Activated T-cell treated with anti-CD3 and anti-CD28 coated beads, Interleukin-2, amount 50 U/mL, for 4 hours (primary cell): ENCODE measurements around the gene EYS. TPM values are rescaled to one million over a fixed set of nuclear protein-coding genes. Genes with fewer than 3 reads are reported as not detected.
"Not testable (repeated sequence)": the region's sequence is repeated elsewhere in the genome, so short reads cannot be mapped to it uniquely, and the experiment has no call there.

Experiments used
- ATAC-seq, 2 donors: fragments of 200-7000 bp; cut with Tn5 transposase; one replicate each; pipeline ENCODE4 v1.10.0; 2021
- DNase-seq: peaks from one replicate; pipeline ENCODE4 v3.0.0-alpha.2; 2020
- H3K27me3 Mint-ChIP-seq: one replicate; pipeline ENCODE4 v1.8.0; 2021; ENCODE audit warnings: low read depth, mixed read lengths
- H3K36me3 Mint-ChIP-seq: one replicate; pipeline ENCODE4 v1.8.0; 2022; ENCODE audit warnings: mixed read lengths; ENCODE audit not compliant: insufficient read depth
- H3K4me1 Mint-ChIP-seq: one replicate; pipeline ENCODE4 v1.8.0; 2021; ENCODE audit warnings: low read depth, mixed read lengths
- H3K4me3 Mint-ChIP-seq: one replicate; pipeline ENCODE4 v1.8.0; 2021; ENCODE audit warnings: mild to moderate bottlenecking, moderate library complexity, mixed read lengths
- H3K9me3 Mint-ChIP-seq: one replicate; pipeline ENCODE4 v1.8.0; 2021; ENCODE audit warnings: mixed read lengths
- total RNA-seq, 3 donors: library from RNA; stranded (reverse); gene quantifications; one replicate each; pipeline ENCODE4 v1.2.1, GENCODE V29; 2021

Gene EYS
- total RNA-seq, 3 donors from 2014 or later = not detected

GRCh38 chr6:63941747-63942470 lies 1765.1 kb downstream of the EYS start:
- no peaks in the 10 kb centered on the region for H3K4me1 Mint-ChIP-seq
- H3K4me3 Mint-ChIP-seq = no peak overlapping the region
- no peaks in the 10 kb centered on the region for H3K36me3 Mint-ChIP-seq
- ATAC-seq (no peak), DNase-seq (no peak)
- H3K9me3 Mint-ChIP-seq = peaks cover 3% of the 10 kb centered on the region
- no peaks in the 10 kb centered on the region for H3K27me3 Mint-ChIP-seq

GRCh38 chr6:63940056-63940455 lies 1767.0 kb downstream of the EYS start:
- H3K9me3 Mint-ChIP-seq = peaks cover 2% of the 10 kb centered on the region
- no peaks in the 10 kb centered on the region for H3K27me3 Mint-ChIP-seq
- no peaks in the 10 kb centered on the region for H3K36me3 Mint-ChIP-seq
- H3K4me3 Mint-ChIP-seq = no peak overlapping the region
- H3K4me1 Mint-ChIP-seq = no peaks in the 10 kb centered on the region
- no peak for ATAC-seq
- no peak for DNase-seq

GRCh38 chr6:63936399-63936798 lies 1770.6 kb downstream of the EYS start:
- no peaks in the 10 kb centered on the region for H3K9me3 Mint-ChIP-seq
- no peak overlapping the region for H3K4me3 Mint-ChIP-seq
- H3K36me3 Mint-ChIP-seq = no peaks in the 10 kb centered on the region
- H3K4me1 Mint-ChIP-seq = no peaks in the 10 kb centered on the region
- no peak for DNase-seq
- no peak for ATAC-seq
- no peaks in the 10 kb centered on the region for H3K27me3 Mint-ChIP-seq

GRCh38 chr6:63935732-63936131 lies 1771.3 kb downstream of the EYS start:
- Mint-ChIP-seq H3K36me3 (no peaks in the 10 kb centered on the region), H3K4me1 (no peaks in the 10 kb centered on the region), H3K27me3 (no peaks in the 10 kb centered on the region), H3K4me3 (no peak overlapping the region), H3K9me3 (no peaks in the 10 kb centered on the region)
- ATAC-seq = no peak
- DNase-seq = no peak

- not testable (repeated sequence) for H3K4me1 Mint-ChIP-seq, H3K36me3 Mint-ChIP-seq, H3K4me3 Mint-ChIP-seq, H3K27me3 Mint-ChIP-seq, ATAC-seq, H3K9me3 Mint-ChIP-seq, DNase-seq
Measured at GRCh38 chr6:63933948-63934347, 1773.1 kb downstream of the EYS start.

- no peaks in the 10 kb centered on the region for H3K27me3 Mint-ChIP-seq
- ATAC-seq (no peak), DNase-seq (no peak)
- H3K9me3 Mint-ChIP-seq = no peaks in the 10 kb centered on the region
- no peaks in the 10 kb centered on the region for H3K4me1 Mint-ChIP-seq
- H3K36me3 Mint-ChIP-seq = no peaks in the 10 kb centered on the region
- H3K4me3 Mint-ChIP-seq = no peak overlapping the region
Measured at GRCh38 chr6:63930848-63931247, 1776.2 kb downstream of the EYS start.

- no peaks in the 10 kb centered on the region for H3K4me1 Mint-ChIP-seq
- no peak for ATAC-seq
- H3K36me3 Mint-ChIP-seq = no peaks in the 10 kb centered on the region
- H3K4me3 Mint-ChIP-seq = no peak overlapping the region
- DNase-seq = no peak
- no peaks in the 10 kb centered on the region for H3K9me3 Mint-ChIP-seq
- H3K27me3 Mint-ChIP-seq = no peaks in the 10 kb centered on the region
Measured at GRCh38 chr6:63929111-63929510, 1777.9 kb downstream of the EYS start.

GRCh38 chr6:63928613-63929012 lies 1778.4 kb downstream of the EYS start:
- no peaks in the 10 kb centered on the region for H3K9me3 Mint-ChIP-seq
- no peaks in the 10 kb centered on the region for H3K36me3 Mint-ChIP-seq
- DNase-seq (no peak), ATAC-seq (no peak)
- no peaks in the 10 kb centered on the region for H3K27me3 Mint-ChIP-seq
- no peaks in the 10 kb centered on the region for H3K4me1 Mint-ChIP-seq
- H3K4me3 Mint-ChIP-seq = no peak overlapping the region

- no peak for ATAC-seq
- no peak overlapping the region for H3K4me3 Mint-ChIP-seq
- no peaks in the 10 kb centered on the region for H3K27me3 Mint-ChIP-seq
- no peaks in the 10 kb centered on the region for H3K36me3 Mint-ChIP-seq
- DNase-seq = no peak
- no peaks in the 10 kb centered on the region for H3K9me3 Mint-ChIP-seq
- no peaks in the 10 kb centered on the region for H3K4me1 Mint-ChIP-seq
Measured at GRCh38 chr6:63926950-63927927, 1779.8 kb downstream of the EYS start.

GRCh38 chr6:63926258-63926780 lies 1780.7 kb downstream of the EYS start:
- Mint-ChIP-seq H3K36me3 (no peaks in the 10 kb centered on the region), H3K27me3 (peaks cover 1% of the 10 kb centered on the region), H3K4me1 (no peaks in the 10 kb centered on the region), H3K9me3 (no peaks in the 10 kb centered on the region), H3K4me3 (no peak overlapping the region)
- DNase-seq (no peak), ATAC-seq (no peak)

- H3K36me3 Mint-ChIP-seq = no peaks in the 10 kb centered on the region
- DNase-seq = no peak
- no peaks in the 10 kb centered on the region for H3K4me1 Mint-ChIP-seq
- H3K27me3 Mint-ChIP-seq = peaks cover 4% of the 10 kb centered on the region
- H3K4me3 Mint-ChIP-seq = no peak overlapping the region
- ATAC-seq = no peak
- no peaks in the 10 kb centered on the region for H3K9me3 Mint-ChIP-seq
Measured at GRCh38 chr6:63923139-63923739, 1783.8 kb downstream of the EYS start.

- Mint-ChIP-seq H3K4me1 (no peaks in the 10 kb centered on the region), H3K4me3 (no peak overlapping the region), H3K36me3 (no peaks in the 10 kb centered on the region), H3K9me3 (no peaks in the 10 kb centered on the region), H3K27me3 (peaks cover 4% of the 10 kb centered on the region)
- no peak for ATAC-seq
- DNase-seq = no peak
Measured at GRCh38 chr6:63919556-63920110, 1787.4 kb downstream of the EYS start.

- ATAC-seq (no peak), DNase-seq (no peak)
- Mint-ChIP-seq H3K4me3 (no peak overlapping the region), H3K27me3 (no peaks in the 10 kb centered on the region), H3K36me3 (no peaks in the 10 kb centered on the region), H3K9me3 (no peaks in the 10 kb centered on the region), H3K4me1 (no peaks in the 10 kb centered on the region)
Measured at GRCh38 chr6:63912887-63913286, 1794.1 kb downstream of the EYS start.

- no peaks in the 10 kb centered on the region for H3K4me1 Mint-ChIP-seq
- no peaks in the 10 kb centered on the region for H3K9me3 Mint-ChIP-seq
- ATAC-seq = no peak
Measured at GRCh38 chr6:63910863-63911551, 1796.0 kb downstream of the EYS start.

More at GRCh38 chr6:63910863-63911551, 1796.0 kb downstream of the EYS start:
- no peak for DNase-seq
- Mint-ChIP-seq H3K27me3 (no peaks in the 10 kb centered on the region), H3K36me3 (no peaks in the 10 kb centered on the region), H3K4me3 (no peak overlapping the region)
